Islet of Langerhans (tissue), 1 donor: ENCODE results near the gene GOLGB1.
"Not testable (repeated sequence)": the region's sequence is repeated elsewhere in the genome, so short reads cannot be mapped to it uniquely, and the experiment has no call there.

Experiments used
- FAIRE-seq: peaks from one replicate; lab custom pipeline; 2011; peaks lifted over from hg19 to GRCh38; lab: Jason Lieb, UNC

Gene GOLGB1

GRCh38 chr3:121739902-121740301 lies 9.6 kb downstream of the GOLGB1 start:
- FAIRE-seq: no peak

- no peak for FAIRE-seq
Measured at GRCh38 chr3:121737644-121738043, 11.9 kb downstream of the GOLGB1 start.

GRCh38 chr3:121736112-121736511 lies 13.4 kb downstream of the GOLGB1 start:
- no peak for FAIRE-seq

GRCh38 chr3:121735047-121735696 lies 14.4 kb downstream of the GOLGB1 start:
- no peak for FAIRE-seq

- peak; percentile 93 for FAIRE-seq
Measured at GRCh38 chr3:121730940-121731687, 18.4 kb downstream of the GOLGB1 start.

- FAIRE-seq: no peak
Measured at GRCh38 chr3:121724130-121724529, 25.4 kb downstream of the GOLGB1 start.

- no peak for FAIRE-seq
Measured at GRCh38 chr3:121723485-121723884, 26.1 kb downstream of the GOLGB1 start.

GRCh38 chr3:121722411-121722810 lies 27.1 kb downstream of the GOLGB1 start:
- FAIRE-seq: no peak

GRCh38 chr3:121720163-121720562 lies 29.4 kb downstream of the GOLGB1 start:
- FAIRE-seq: no peak

- no peak for FAIRE-seq
Measured at GRCh38 chr3:121719423-121719822, 30.1 kb downstream of the GOLGB1 start.

GRCh38 chr3:121718205-121718846 lies 31.2 kb downstream of the GOLGB1 start:
- FAIRE-seq: no peak

GRCh38 chr3:121710347-121710746 lies 39.2 kb downstream of the GOLGB1 start:
- FAIRE-seq: no peak

- no peak for FAIRE-seq
Measured at GRCh38 chr3:121707531-121708273, 41.8 kb downstream of the GOLGB1 start.

GRCh38 chr3:121705541-121705940 lies 44.0 kb downstream of the GOLGB1 start:
- FAIRE-seq: no peak

- peak; percentile 92 for FAIRE-seq
Measured at GRCh38 chr3:121703973-121704372, 45.6 kb downstream of the GOLGB1 start.

GRCh38 chr3:121698901-121699300 lies 50.6 kb downstream of the GOLGB1 start:
- FAIRE-seq: no peak

GRCh38 chr3:121698476-121698875 lies 51.1 kb downstream of the GOLGB1 start:
- FAIRE-seq: no peak

- FAIRE-seq: no peak
Measured at GRCh38 chr3:121696186-121696585, 53.4 kb downstream of the GOLGB1 start.

- FAIRE-seq: no peak
Measured at GRCh38 chr3:121692010-121692699, 57.4 kb downstream of the GOLGB1 start.

GRCh38 chr3:121690777-121691405 lies 58.6 kb downstream of the GOLGB1 start:
- FAIRE-seq: no peak

GRCh38 chr3:121688747-121689146 lies 60.8 kb downstream of the GOLGB1 start:
- FAIRE-seq: not testable (repeated sequence)

GRCh38 chr3:121681792-121682191 lies 67.7 kb downstream of the GOLGB1 start:
- no peak for FAIRE-seq
